ENCODE measurements around the gene MRPL3. TPM values are rescaled to one million over a fixed set of nuclear protein-coding genes. Genes with fewer than 3 reads are reported as not detected.

MRPL3 gene
- total and polyA plus RNA-seq, 2 experiments from 2014 or later, result 159 to 185 TPM

DNA sequence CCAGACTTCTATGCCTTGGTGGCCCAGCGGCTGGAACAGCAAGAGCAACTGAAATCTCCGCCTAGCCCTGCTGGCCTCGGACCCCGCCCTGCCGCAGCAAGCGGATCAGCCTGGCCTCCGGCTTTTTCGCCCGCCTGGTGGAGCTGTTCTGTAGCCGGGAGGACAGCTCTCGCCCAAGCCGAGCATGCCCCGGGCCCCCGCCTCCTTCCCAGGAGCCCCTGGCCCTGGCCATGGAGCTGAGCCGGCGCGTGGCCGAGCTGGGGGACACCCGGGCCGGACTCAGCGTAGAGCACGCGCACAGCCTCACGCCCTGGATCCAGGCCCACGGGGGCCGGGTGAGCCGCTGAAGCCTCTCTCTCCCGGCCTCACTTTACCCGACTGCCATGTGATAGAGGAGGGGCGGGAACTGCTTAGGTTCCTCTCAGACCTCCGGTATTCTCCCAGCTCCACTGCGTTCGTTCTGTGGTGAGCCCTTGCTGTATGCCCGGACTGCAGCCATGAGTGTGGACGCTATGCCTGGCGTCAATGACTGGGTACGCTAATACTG lies 24.1 kb upstream of the MRPL3 start:
- Mint-ChIP-seq H3K9me3 (no peaks in the 10 kb centered on the region), H3K36me3 (ENCODE audit: low read depth) (no peaks in the 10 kb centered on the region), H3K27me3 (ENCODE audit: insufficient read depth, low read depth, poor library complexity) (peaks cover 5% of the 10 kb centered on the region), H3K27ac (no peak overlapping the region), H3K4me1 (no peaks in the 10 kb centered on the region), H3K4me3 (peak overlapping the region; percentile 10; the same call in 1 of the 3 replicates)
- Histone ChIP-seq H3K27me3 (ENCODE audit: insufficient read depth) (no peaks in the 10 kb centered on the region), H3K4me1 (ENCODE audit: insufficient read depth) (no peaks in the 10 kb centered on the region), H3K9me2 (ENCODE audit: insufficient read depth) (0 out of 2 replicates have a peak, but pooled peaks cover 3% of the 10 kb centered on the region), H3K4me3 (0 out of 2 replicates have a peak overlapping the region, but pooled peaks have one; percentile 38), H2AFZ (peak overlapping the region; percentile 91), H3K79me2 (replicated peaks; ENCODE audit: insufficient read depth) (no peaks in the 10 kb centered on the region), H4K20me1 (replicated peaks; ENCODE audit: insufficient read depth) (no peaks in the 10 kb centered on the region), H3F3A (replicated peaks; ENCODE audit: low read depth) (no peaks in the 10 kb centered on the region), H3K27ac (ENCODE audit: low read depth) (no peak overlapping the region), H3K4me2 (peak overlapping the region; percentile 68), H3K36me3 (ENCODE audit: insufficient read depth) (no peaks in the 10 kb centered on the region)
- TF ChIP-seq, protein P1, sequence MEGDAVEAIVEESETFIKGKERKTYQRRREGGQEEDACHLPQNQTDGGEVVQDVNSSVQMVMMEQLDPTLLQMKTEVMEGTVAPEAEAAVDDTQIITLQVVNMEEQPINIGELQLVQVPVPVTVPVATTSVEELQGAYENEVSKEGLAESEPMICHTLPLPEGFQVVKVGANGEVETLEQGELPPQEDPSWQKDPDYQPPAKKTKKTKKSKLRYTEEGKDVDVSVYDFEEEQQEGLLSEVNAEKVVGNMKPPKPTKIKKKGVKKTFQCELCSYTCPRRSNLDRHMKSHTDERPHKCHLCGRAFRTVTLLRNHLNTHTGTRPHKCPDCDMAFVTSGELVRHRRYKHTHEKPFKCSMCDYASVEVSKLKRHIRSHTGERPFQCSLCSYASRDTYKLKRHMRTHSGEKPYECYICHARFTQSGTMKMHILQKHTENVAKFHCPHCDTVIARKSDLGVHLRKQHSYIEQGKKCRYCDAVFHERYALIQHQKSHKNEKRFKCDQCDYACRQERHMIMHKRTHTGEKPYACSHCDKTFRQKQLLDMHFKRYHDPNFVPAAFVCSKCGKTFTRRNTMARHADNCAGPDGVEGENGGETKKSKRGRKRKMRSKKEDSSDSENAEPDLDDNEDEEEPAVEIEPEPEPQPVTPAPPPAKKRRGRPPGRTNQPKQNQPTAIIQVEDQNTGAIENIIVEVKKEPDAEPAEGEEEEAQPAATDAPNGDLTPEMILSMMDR (conservative IDR thresholded peaks at IDR 0.05; ENCODE audit: low read depth in 2 of 2), result peak; percentile 49 to 73
- no peak for TF ChIP-seq EZH2phosphoT487 (IDR thresholded peaks at IDR 0.05; ENCODE audit: unreplicated experiment)
- ATAC-seq, result peak; percentile 100
- peak; percentile 91 for DNase-seq (ENCODE audit: low spot score)

DNA sequence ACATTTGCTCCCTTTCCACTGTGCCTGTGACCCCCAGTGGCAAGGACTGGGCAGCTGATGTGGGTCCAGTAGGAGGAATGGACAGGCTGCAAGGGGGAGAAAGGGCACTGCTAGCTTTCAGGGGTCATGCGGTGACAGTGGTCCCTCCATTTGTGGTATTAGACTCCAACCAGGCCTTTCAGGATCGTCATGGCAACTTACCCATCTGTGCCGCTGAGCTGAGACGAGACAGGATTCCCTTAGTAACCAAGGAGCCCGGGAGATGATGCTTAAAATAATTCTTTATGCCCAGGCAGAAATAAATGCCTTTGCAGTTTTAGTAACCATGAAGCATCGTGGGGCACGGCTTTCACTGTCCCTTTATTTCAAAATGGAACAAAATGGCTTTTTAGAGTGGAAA lies 15.9 kb upstream of the MRPL3 start:
- Mint-ChIP-seq H3K4me1 (no peaks in the 10 kb centered on the region), H3K27me3 (ENCODE audit: insufficient read depth, low read depth, poor library complexity) (no peaks in the 10 kb centered on the region), H3K4me3 (no peak overlapping the region), H3K27ac (no peak overlapping the region), H3K9me3 (no peaks in the 10 kb centered on the region; the same call in 2 of the 3 replicates), H3K36me3 (ENCODE audit: low read depth) (no peaks in the 10 kb centered on the region)
- H3K27me3 ChIP-seq (ENCODE audit: insufficient read depth), result no peaks in the 10 kb centered on the region
- H3K9me2 ChIP-seq (ENCODE audit: insufficient read depth), result no peaks in the 10 kb centered on the region
- H3F3A ChIP-seq (replicated peaks; ENCODE audit: low read depth), result no peaks in the 10 kb centered on the region
- no peak overlapping the region for H3K4me2 ChIP-seq
- H3K27ac ChIP-seq (ENCODE audit: low read depth), result no peak overlapping the region
- no peak overlapping the region for H3K4me3 ChIP-seq
- no peaks in the 10 kb centered on the region for H4K20me1 ChIP-seq (replicated peaks; ENCODE audit: insufficient read depth)
- ATAC-seq, result no peak
- peak; percentile 5 for DNase-seq (ENCODE audit: low spot score)
- no peaks in the 10 kb centered on the region for H3K79me2 ChIP-seq (replicated peaks; ENCODE audit: insufficient read depth)
- no peak overlapping the region for H2AFZ ChIP-seq
- no peaks in the 10 kb centered on the region for H3K36me3 ChIP-seq (ENCODE audit: insufficient read depth)
- no peaks in the 10 kb centered on the region for H3K4me1 ChIP-seq (ENCODE audit: insufficient read depth)
- TF ChIP-seq, protein P2, sequence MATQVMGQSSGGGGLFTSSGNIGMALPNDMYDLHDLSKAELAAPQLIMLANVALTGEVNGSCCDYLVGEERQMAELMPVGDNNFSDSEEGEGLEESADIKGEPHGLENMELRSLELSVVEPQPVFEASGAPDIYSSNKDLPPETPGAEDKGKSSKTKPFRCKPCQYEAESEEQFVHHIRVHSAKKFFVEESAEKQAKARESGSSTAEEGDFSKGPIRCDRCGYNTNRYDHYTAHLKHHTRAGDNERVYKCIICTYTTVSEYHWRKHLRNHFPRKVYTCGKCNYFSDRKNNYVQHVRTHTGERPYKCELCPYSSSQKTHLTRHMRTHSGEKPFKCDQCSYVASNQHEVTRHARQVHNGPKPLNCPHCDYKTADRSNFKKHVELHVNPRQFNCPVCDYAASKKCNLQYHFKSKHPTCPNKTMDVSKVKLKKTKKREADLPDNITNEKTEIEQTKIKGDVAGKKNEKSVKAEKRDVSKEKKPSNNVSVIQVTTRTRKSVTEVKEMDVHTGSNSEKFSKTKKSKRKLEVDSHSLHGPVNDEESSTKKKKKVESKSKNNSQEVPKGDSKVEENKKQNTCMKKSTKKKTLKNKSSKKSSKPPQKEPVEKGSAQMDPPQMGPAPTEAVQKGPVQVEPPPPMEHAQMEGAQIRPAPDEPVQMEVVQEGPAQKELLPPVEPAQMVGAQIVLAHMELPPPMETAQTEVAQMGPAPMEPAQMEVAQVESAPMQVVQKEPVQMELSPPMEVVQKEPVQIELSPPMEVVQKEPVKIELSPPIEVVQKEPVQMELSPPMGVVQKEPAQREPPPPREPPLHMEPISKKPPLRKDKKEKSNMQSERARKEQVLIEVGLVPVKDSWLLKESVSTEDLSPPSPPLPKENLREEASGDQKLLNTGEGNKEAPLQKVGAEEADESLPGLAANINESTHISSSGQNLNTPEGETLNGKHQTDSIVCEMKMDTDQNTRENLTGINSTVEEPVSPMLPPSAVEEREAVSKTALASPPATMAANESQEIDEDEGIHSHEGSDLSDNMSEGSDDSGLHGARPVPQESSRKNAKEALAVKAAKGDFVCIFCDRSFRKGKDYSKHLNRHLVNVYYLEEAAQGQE (IDR thresholded peaks at IDR 0.05; ENCODE audit: unreplicated experiment), result no peak
- TF ChIP-seq JUNB (IDR thresholded peaks at IDR 0.05; ENCODE audit: unreplicated experiment), result no peak
- TF ChIP-seq NANOG (IDR thresholded peaks at IDR 0.05; ENCODE audit: borderline replicate concordance), result no peak
- no peak for TF ChIP-seq ZNF114 (CRISPR knock-in tag; IDR thresholded peaks at IDR 0.05)
- no peak for TF ChIP-seq ZNF331 (CRISPR knock-in tag; IDR thresholded peaks at IDR 0.05; ENCODE audit: low read depth)
- TF ChIP-seq EZH2 (IDR thresholded peaks at IDR 0.05; ENCODE audit: low read depth, unreplicated experiment), result no peak
- no peak for TF ChIP-seq STAT1 (IDR thresholded peaks at IDR 0.05; ENCODE audit: unreplicated experiment)
- TF ChIP-seq, protein P1 (conservative IDR thresholded peaks at IDR 0.05; ENCODE audit: low read depth in 2 of 2), result no peak
